ENCODE measurements around the gene CASP10.

CASP10 gene

DNA sequence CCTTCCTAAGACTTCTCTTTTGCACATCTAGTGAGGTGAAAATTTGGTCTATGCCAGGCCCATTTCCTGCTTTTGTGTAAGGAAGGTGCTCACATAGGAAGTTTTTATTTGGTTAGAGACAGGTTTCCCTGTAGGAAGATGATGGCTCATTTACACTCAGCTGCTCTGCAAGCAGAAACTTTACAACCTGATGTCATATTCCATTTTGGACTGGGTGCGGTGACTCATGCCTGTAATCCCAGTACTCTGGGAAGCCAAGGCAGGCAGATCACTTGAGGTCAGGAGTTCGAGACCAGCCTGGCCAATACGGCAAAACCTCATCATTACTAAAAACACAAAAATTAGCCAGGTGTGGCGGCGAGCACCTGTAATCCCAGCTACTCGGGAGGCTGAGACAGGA, 35.8 kb downstream of the CASP10 start:
- intact Hi-C loops (cut with DNase I; ENCODE audit: low total_unique reads) = no loop called here
- Histone ChIP-seq H3K4me3 (no peak overlapping the region), H3K27me3 (no peaks in the 10 kb centered on the region), H3K36me3 (peaks cover 0 to 4% (median 4%) of the 10 kb centered on the region in 3 donors), H3K9me3 (no peaks in the 10 kb centered on the region), H3K27ac (no peak overlapping the region), H3K4me1 (no peaks in the 10 kb centered on the region)
- DNase-seq = no peak
- no peak for TF ChIP-seq CTCF (IDR thresholded peaks at IDR 0.05)

DNA sequence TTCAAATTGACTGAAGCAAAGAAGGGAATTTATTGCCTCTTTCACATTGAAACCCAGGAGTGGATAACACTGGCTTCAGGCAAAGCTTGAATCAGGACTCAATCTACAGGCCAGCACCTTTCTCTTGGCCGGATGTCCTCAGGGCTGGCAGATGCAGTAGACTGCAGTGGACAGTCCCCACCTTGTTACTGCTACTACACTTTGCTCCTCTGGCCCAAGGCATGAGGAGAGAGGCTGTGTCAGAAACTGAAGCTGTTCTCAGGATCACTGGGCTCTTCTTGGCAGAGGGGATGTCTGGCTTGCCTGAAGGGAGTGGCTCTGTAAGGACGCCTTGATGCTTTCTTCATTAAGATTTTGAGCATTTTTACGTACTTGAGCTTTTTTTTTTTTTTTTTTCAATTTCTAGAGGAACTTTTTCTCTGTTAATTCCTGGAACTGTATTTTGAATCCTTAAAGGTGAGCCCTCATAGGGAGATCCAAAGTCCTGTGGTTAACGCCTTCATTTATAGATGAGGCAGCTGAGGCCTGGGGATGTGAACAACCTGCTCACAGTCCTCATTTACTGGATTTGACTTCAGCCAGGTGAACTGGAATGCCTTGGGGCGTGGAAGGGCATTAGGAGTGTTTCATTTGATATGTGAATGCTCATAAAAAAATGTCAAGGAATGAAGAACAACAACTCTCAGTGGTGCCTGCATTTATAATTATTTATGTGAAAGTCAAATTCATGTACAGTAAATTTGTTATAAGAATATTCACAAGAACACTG, 36.6 kb downstream of the CASP10 start:
- Histone ChIP-seq H3K4me3 (no peak overlapping the region), H3K9me3 (no peaks in the 10 kb centered on the region), H3K27me3 (no peaks in the 10 kb centered on the region), H3K27ac (no peak overlapping the region), H3K36me3 (peaks cover 0 to 4% (median 4%) of the 10 kb centered on the region in 3 donors), H3K4me1 (no peaks in the 10 kb centered on the region)
- TF ChIP-seq CTCF (IDR thresholded peaks at IDR 0.05) = no peak
- intact Hi-C loops (cut with DNase I; ENCODE audit: low total_unique reads) = no loop called here
- no peak for DNase-seq

DNA sequence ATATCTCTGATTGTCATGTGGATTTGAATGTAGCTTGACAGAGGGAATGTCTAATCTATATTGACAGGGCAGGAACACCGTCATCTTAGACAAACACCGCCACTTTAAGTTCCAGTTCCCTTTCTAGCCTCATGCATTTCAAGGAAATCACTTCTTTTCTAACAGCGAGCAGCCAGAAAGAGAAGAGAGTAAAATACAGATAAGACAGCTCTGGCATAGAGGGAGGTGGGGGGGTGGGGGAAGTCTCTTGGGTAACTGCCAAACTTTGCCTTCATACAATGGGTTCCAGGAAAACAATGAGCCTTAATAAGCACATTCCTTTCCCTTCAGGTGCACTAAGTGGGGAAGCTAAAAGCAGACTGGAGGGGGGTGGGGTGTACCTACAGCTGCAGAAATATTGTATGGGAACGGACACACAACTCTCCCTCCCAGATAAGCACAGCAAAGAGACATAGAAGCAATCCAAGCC, 37.2 kb downstream of the CASP10 start:
- no peaks in the 10 kb centered on the region for H3K9me3 ChIP-seq
- intact Hi-C loops (cut with DNase I; ENCODE audit: low total_unique reads) = no loop called here
- peaks cover 0 to 4% (median 4%) of the 10 kb centered on the region in 3 donors for H3K36me3 ChIP-seq
- H3K4me1 ChIP-seq = no peaks in the 10 kb centered on the region
- no peak for TF ChIP-seq CTCF (IDR thresholded peaks at IDR 0.05)
- H3K27me3 ChIP-seq = no peaks in the 10 kb centered on the region
- no peak for DNase-seq
- no peak overlapping the region for H3K4me3 ChIP-seq
- no peak overlapping the region for H3K27ac ChIP-seq

- TF ChIP-seq CTCF (IDR thresholded peaks at IDR 0.05) = no peak
- intact Hi-C loops (cut with DNase I; ENCODE audit: low total_unique reads) = no loop called here
- H3K27ac ChIP-seq = no peak overlapping the region
- H3K36me3 ChIP-seq = peaks cover 0 to 4% (median 0%) of the 10 kb centered on the region in 3 donors
- no peak overlapping the region for H3K4me3 ChIP-seq
- no peaks in the 10 kb centered on the region for H3K4me1 ChIP-seq
- no peaks in the 10 kb centered on the region for H3K9me3 ChIP-seq
- no peak for DNase-seq
- H3K27me3 ChIP-seq = no peaks in the 10 kb centered on the region
Measured at GRCh38 chr2:201223089-201224073, 40.4 kb downstream of the CASP10 start.

DNA sequence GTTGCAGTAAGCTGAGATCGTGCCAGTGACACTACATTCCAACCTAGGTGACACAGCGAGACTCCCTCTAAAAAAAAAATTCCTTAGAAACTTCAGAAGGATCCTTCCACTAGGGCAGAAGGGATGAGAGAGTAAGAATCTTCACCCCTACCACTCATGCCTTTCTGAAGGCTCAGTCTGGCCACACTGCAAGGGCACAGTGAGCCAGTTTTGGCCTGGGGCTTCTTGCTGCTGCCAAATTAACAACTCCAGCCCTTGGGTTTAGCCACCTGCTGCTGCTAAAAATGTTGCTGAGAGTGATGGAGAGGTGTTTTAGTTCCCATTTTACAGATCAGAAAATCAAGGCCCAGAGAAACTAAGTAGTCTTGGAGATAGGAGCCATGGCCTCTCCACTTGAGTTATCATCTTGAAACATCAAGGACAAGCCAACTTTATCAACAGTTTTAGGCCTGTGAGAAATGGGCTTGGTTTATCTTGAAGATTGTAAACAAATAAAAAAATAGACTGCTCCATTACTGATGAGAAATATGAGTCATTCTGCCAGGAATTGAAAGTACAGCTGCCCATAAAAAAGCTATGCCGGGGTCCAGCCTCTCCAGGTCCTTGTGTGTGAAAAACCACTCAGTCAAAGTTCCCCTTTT, 45.5 kb downstream of the CASP10 start:
- H3K27ac ChIP-seq = no peak overlapping the region
- TF ChIP-seq CTCF (IDR thresholded peaks at IDR 0.05) = no peak
- no peak for DNase-seq

More for the DNA sequence above, 45.5 kb downstream of the CASP10 start:
- Histone ChIP-seq H3K9me3 (no peaks in the 10 kb centered on the region), H3K27me3 (no peaks in the 10 kb centered on the region), H3K4me3 (no peak overlapping the region), H3K4me1 (peaks cover 0 to 11% (median 4%) of the 10 kb centered on the region in 4 donors), H3K36me3 (no peaks in the 10 kb centered on the region)
- intact Hi-C loops (cut with DNase I; ENCODE audit: low total_unique reads) = no loop called here
